H1 (cell line): Measurements from ENCODE around the gene HNRNPM. TPM values are rescaled to one million over a fixed set of nuclear protein-coding genes. Genes with fewer than 3 reads are reported as not detected.

Experiments used
- ASH2L ChIP-seq: fragments of 200-600, 300-600 bp; sonication (generic); IDR thresholded peaks from one replicate; pipeline ENCODE4 v1.7.1; 2017; ENCODE audit warnings: low read length
- BCL11A ChIP-seq, 2 experiments: IDR thresholded peaks; one replicate each; pipeline ENCODE4 v1.6.1; 2011; ENCODE audit warnings: low read depth in 2 of 2, low read length in 2 of 2, mild to moderate bottlenecking in 2 of 2
- CBX8 ChIP-seq: fragments of 300-800, 300-1000 bp; sonication (generic); IDR thresholded peaks from 2 replicates; pipeline ENCODE4 v1.7.1; 2016; ENCODE audit warnings: low read depth, low read length, borderline replicate concordance
- CEBPB ChIP-seq: IDR thresholded peaks from 2 replicates; pipeline ENCODE4 v1.6.1; 2012; ENCODE audit warnings: low read depth, low read length
- GABPA ChIP-seq: IDR thresholded peaks from 2 replicates; pipeline ENCODE4 v1.6.1; 2011; ENCODE audit warnings: mild to moderate bottlenecking, low read length, moderate library complexity, borderline replicate concordance; ENCODE audit not compliant: insufficient read depth
- POLR2A ChIP-seq, 2 experiments: IDR thresholded peaks; 1 replicate in 1 of 2; 2 replicates in 1 of 2; pipeline ENCODE4 v1.6.1; 2011; ENCODE audit warnings: low read depth in 2 of 2, low read length in 2 of 2, mild to moderate bottlenecking in 2 of 2; ENCODE audit errors: control extremely low read depth in 1 of 2
- POLR2AphosphoS5 ChIP-seq: IDR thresholded peaks from 2 replicates; pipeline ENCODE4 v1.6.1; 2011; ENCODE audit warnings: low read depth, low read length
- RFX5 ChIP-seq: IDR thresholded peaks from 2 replicates; pipeline ENCODE4 v1.6.1; 2011; ENCODE audit warnings: low read depth, low read length, improper control_type of control experiment, borderline replicate concordance
- SP4 ChIP-seq: IDR thresholded peaks from 2 replicates; pipeline ENCODE4 v1.6.1; 2012; ENCODE audit warnings: low read length, inconsistent platforms
- TEAD4 ChIP-seq: IDR thresholded peaks from 2 replicates; pipeline ENCODE4 v1.6.1; 2012; ENCODE audit warnings: low read depth, low read length, inconsistent platforms, mixed read lengths
- polyA plus RNA-seq, 7 experiments: library from polyadenylated mRNA; depleted of rRNA in 3 of 7; stranded (reverse) in 5 of 7; unstranded in 2 of 7; fragments of >200 nt in 5 of 7; fragments of 200-250 nt in 2 of 7; gene quantifications; 1 replicate in 5 of 7; 2 replicates in 1 of 7; 4 replicates in 1 of 7; pipeline versions ENCODE4 v1.2.1 to v1.2.3, GENCODE V29; 2011 to 2013; ENCODE audit warnings: missing spikeins in 2 of 7, mixed read lengths in 2 of 7
- total RNA-seq: library from RNA; stranded (reverse); fragmentation: NEBNext Ultra II Directional; extraction: Animal tissue kit (Norgen Biotek cat#: 25700); gene quantifications from 2 replicates; pipeline ENCODE4 v1.2.1, GENCODE V29; 2021
- TF ChIP-seq, protein P1 (sequence below): fragments of 300-600 bp; sonication (generic); IDR thresholded peaks from 2 replicates; pipeline ENCODE4 v1.7.1; 2012; ENCODE audit warnings: low read length, moderate library complexity, mild to moderate bottlenecking, inconsistent platforms; ENCODE audit not compliant: insufficient replicate concordance
- TF ChIP-seq, protein P2 (sequence below): IDR thresholded peaks from 2 replicates; pipeline ENCODE4 v1.6.1; 2012; ENCODE audit warnings: inconsistent platforms
- TF ChIP-seq, protein P3 (sequence below): IDR thresholded peaks from 2 replicates; pipeline ENCODE4 v1.6.1; 2011; ENCODE audit warnings: low read depth, mild to moderate bottlenecking, low read length; ENCODE audit not compliant: insufficient read depth

The HNRNPM gene
- total and polyA plus RNA-seq, 2 of the 8 experiments (the other 6 are each of a cell fraction or from before 2014, with no cell fraction given), result 375 to 474 TPM

DNA sequence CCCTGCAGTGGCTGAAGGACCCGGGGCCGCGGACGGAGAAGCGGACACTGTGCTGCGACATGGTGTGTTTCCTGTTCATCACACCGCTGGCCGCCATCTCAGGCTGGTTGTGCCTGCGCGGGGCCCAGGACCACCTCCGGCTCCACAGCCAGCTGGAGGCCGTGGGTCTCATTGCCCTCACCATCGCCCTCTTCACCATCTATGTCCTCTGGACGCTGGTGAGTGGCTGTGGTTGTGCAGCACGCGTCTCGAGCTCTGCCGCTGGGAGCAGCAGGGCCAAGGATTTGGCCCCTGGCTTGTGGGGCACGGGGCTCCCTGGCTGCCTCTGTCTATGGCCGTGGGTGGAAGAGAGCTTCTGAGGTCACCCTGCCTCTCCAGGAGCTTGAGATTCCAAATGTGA is 14.1 kb upstream of the HNRNPM start (continued):
- TF ChIP-seq, protein P1, sequence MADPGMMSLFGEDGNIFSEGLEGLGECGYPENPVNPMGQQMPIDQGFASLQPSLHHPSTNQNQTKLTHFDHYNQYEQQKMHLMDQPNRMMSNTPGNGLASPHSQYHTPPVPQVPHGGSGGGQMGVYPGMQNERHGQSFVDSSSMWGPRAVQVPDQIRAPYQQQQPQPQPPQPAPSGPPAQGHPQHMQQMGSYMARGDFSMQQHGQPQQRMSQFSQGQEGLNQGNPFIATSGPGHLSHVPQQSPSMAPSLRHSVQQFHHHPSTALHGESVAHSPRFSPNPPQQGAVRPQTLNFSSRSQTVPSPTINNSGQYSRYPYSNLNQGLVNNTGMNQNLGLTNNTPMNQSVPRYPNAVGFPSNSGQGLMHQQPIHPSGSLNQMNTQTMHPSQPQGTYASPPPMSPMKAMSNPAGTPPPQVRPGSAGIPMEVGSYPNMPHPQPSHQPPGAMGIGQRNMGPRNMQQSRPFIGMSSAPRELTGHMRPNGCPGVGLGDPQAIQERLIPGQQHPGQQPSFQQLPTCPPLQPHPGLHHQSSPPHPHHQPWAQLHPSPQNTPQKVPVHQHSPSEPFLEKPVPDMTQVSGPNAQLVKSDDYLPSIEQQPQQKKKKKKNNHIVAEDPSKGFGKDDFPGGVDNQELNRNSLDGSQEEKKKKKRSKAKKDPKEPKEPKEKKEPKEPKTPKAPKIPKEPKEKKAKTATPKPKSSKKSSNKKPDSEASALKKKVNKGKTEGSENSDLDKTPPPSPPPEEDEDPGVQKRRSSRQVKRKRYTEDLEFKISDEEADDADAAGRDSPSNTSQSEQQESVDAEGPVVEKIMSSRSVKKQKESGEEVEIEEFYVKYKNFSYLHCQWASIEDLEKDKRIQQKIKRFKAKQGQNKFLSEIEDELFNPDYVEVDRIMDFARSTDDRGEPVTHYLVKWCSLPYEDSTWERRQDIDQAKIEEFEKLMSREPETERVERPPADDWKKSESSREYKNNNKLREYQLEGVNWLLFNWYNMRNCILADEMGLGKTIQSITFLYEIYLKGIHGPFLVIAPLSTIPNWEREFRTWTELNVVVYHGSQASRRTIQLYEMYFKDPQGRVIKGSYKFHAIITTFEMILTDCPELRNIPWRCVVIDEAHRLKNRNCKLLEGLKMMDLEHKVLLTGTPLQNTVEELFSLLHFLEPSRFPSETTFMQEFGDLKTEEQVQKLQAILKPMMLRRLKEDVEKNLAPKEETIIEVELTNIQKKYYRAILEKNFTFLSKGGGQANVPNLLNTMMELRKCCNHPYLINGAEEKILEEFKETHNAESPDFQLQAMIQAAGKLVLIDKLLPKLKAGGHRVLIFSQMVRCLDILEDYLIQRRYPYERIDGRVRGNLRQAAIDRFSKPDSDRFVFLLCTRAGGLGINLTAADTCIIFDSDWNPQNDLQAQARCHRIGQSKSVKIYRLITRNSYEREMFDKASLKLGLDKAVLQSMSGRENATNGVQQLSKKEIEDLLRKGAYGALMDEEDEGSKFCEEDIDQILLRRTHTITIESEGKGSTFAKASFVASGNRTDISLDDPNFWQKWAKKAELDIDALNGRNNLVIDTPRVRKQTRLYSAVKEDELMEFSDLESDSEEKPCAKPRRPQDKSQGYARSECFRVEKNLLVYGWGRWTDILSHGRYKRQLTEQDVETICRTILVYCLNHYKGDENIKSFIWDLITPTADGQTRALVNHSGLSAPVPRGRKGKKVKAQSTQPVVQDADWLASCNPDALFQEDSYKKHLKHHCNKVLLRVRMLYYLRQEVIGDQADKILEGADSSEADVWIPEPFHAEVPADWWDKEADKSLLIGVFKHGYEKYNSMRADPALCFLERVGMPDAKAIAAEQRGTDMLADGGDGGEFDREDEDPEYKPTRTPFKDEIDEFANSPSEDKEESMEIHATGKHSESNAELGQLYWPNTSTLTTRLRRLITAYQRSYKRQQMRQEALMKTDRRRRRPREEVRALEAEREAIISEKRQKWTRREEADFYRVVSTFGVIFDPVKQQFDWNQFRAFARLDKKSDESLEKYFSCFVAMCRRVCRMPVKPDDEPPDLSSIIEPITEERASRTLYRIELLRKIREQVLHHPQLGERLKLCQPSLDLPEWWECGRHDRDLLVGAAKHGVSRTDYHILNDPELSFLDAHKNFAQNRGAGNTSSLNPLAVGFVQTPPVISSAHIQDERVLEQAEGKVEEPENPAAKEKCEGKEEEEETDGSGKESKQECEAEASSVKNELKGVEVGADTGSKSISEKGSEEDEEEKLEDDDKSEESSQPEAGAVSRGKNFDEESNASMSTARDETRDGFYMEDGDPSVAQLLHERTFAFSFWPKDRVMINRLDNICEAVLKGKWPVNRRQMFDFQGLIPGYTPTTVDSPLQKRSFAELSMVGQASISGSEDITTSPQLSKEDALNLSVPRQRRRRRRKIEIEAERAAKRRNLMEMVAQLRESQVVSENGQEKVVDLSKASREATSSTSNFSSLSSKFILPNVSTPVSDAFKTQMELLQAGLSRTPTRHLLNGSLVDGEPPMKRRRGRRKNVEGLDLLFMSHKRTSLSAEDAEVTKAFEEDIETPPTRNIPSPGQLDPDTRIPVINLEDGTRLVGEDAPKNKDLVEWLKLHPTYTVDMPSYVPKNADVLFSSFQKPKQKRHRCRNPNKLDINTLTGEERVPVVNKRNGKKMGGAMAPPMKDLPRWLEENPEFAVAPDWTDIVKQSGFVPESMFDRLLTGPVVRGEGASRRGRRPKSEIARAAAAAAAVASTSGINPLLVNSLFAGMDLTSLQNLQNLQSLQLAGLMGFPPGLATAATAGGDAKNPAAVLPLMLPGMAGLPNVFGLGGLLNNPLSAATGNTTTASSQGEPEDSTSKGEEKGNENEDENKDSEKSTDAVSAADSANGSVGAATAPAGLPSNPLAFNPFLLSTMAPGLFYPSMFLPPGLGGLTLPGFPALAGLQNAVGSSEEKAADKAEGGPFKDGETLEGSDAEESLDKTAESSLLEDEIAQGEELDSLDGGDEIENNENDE, result no peak
- TF ChIP-seq POLR2AphosphoS5, result no peak
- no peak for TF ChIP-seq TEAD4
- no peak for TF ChIP-seq ASH2L
- TF ChIP-seq CBX8, result no peak
- TF ChIP-seq RFX5, result no peak
- TF ChIP-seq POLR2A (IDR thresholded peaks at IDR 0.05; ENCODE audit: control extremely low read depth in 1 of 2, low read depth in 2 of 2, low read length in 2 of 2), result no peak
- TF ChIP-seq, protein P2, sequence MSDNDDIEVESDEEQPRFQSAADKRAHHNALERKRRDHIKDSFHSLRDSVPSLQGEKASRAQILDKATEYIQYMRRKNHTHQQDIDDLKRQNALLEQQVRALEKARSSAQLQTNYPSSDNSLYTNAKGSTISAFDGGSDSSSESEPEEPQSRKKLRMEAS, result no peak
- TF ChIP-seq CEBPB, result no peak
- TF ChIP-seq, protein P3, sequence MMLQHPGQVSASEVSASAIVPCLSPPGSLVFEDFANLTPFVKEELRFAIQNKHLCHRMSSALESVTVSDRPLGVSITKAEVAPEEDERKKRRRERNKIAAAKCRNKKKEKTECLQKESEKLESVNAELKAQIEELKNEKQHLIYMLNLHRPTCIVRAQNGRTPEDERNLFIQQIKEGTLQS, result no peak
- TF ChIP-seq GABPA, result no peak
- no peak for TF ChIP-seq SP4
- TF ChIP-seq BCL11A (IDR thresholded peaks at IDR 0.05; ENCODE audit: low read depth in 2 of 2, low read length in 2 of 2), result no peak
